ENCODE results near the gene SORCS1.

SORCS1 gene

DNA sequence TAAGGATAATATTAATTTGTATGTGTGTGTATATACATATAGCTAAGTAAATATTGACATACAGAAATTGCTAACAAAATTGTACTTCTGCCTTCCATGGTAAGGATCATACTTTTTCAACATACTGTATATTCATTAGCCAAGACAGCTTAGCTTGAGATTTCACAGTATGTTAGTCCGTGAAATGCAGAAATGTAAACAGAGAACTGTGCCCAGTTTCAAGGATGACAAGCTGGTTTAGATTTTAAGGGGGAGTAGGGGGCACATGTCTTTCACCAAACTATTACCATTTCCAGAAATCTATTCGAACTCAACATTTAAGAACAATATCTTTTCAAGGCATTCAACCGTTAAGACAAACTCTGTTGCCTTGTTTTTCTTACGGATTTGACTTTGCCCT lies 182.2 kb downstream of the SORCS1 start:
- FAIRE-seq = no peak

DNA sequence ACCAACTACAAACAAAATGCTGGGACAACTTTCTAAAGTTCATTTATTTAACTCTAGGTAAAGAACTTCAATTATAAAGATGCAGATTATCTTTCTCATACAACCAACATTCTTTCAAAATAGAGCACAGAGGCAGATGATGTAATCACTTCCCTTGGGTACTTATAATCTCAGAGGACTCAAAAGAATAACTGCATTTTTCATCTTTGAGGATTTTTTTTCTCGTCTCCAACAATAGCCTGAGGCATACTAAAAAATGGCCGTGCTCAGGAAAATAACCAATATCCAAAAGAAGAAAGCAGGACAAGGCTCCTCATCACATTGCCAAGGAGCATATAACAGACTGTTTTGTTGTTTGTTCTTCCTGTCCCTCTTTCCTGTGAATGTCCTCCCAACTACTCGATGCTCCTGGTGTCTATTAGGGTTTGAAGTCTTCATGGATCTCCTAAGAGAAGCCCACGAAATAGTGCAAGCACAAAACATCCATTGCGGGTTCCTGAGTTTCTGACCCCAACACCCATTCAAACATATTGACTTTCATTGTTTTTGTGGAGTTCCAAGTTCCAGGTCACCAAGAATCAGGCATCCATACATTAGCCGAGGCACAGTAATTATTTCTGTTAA lies 182.9 kb downstream of the SORCS1 start:
- FAIRE-seq = peak; percentile 28

DNA sequence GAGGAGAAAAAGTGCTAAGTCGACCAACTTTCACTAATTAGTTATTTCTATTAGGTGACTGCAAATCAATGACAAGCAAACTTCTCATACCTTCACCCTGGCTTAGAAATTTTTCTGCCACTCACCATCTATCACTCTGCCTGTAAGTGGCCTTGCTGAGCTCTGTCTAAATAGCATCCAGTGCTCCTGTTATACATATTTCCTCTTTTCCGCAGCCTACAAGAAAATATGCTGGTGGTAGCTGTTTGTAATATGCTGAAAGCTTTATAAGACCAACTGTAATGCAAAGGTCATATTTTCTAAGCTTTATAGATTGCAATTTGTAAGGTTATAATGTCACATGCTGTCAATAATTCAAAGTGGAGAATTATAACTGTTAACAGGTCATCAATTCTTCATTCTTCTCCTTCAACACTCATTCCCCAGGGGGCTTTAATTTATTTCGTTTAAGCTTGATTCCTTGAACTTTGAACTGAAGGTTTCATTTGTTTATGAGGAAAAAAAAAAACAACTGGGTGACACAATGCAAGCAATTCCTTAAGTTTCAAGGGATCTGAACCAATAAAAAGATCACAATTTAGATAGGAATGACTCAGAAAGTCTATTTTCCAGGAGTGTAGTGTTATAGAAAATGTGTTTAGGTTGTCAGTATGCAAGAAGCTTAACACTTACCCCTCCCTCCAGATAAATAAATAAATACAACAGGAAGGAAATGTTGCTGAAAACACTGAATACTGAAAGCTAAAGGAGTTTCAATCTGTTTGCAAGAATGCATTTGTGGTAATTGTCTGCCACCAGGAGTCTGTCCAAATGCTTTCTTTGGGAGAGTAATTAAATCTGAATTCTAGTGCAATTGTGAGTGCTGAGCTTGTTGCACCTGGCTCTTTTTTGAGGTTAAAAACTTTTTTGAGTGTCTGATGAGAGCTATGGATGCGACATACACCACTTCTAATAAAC lies 183.7 kb downstream of the SORCS1 start:
- FAIRE-seq = no peak

DNA sequence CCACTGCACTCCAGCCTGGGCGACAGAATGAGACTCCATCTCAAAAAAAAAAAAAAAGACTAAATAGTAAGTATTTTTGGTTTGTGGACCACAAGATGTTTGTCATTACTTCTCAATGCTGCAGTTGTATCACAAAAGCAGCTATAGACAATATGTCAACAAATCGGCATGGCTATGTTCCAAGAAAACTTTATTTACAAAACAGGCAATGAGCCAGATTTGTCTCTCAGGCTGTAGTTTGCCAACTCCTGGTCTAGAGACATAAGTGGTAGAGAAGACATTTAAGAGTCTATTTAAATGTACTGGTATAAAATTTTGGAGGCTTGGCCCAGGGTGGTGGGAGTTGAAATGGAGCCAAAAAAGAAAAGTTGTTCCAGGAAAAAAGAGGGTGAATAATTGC lies 185.8 kb downstream of the SORCS1 start:
- no peak for FAIRE-seq

DNA sequence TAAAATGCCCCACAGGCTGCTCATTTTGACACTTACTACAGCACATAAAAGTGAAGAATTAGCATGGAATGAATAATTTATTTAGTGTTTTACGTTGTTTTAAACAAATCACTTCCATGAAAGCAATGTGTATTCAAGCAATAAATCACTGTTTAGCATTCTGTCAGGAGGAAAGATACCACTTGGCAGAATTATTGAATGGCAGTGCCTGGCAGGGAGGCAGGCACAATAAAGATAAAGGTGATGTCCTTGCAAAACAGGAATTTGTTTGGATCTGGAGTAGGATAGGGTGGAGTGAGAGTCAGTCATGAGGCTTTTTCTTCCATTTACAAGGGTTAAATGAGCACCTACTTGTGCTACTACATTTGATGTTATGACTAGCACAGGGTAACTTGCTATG lies 190.8 kb downstream of the SORCS1 start:
- no peak for FAIRE-seq

DNA sequence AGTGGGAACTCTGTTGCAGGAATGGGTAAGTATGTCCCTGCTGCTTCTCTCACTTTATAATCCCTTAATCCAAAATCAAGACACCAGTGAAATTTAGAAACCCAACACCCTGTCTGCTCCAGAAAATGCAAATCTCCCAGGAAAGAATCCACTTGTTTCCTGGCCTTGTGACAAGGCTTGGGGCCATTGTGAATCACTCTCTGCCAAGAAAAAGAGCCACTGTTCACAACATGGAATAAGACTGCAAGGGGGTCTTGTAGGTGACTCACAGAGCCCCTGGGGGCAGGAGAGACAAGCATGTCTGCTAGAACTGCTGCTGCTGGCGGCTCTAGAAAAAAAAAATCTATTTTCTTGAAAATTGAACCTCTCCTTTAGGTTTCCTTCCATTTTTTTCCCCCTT lies 191.2 kb downstream of the SORCS1 start:
- FAIRE-seq = no peak

DNA sequence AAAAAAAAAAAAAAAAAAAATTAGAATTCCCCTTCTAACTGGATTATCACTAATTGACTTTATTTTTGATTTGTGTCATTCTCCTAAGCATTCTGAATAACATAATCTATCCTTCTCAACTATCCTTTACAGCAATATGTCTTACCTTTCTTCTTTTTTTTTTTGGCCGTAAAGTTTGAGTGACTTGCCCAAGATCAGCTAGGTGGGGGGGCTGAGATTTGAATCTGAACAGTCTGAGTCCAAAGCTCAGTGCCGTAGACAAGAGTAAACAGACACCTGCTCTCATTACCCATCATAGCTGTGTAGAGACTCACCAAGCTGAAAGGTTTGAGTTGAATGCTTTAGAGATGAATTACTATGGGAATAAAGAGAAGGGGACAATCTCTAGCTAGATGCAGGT lies 192.1 kb downstream of the SORCS1 start:
- no peak for FAIRE-seq

DNA sequence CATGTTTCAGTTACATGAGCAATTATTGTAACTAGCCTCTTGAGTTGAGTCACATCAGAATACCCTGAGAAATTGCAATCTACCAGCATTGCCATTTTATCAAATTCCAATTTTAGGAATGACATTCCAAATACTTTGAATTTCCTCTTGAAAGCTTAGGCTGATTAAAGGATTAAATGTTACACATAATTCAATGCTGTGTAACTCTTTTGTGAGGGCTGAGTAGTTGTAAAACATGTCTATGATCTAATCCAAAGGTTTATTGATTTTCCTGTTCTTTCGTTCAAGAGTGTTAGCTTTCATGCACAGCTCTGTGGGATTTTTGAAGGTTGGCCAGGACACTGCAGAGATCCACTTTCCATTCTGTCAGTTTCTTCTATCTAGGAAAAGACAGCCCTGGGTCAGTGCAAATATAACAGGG lies 193.1 kb downstream of the SORCS1 start:
- no peak for FAIRE-seq

DNA sequence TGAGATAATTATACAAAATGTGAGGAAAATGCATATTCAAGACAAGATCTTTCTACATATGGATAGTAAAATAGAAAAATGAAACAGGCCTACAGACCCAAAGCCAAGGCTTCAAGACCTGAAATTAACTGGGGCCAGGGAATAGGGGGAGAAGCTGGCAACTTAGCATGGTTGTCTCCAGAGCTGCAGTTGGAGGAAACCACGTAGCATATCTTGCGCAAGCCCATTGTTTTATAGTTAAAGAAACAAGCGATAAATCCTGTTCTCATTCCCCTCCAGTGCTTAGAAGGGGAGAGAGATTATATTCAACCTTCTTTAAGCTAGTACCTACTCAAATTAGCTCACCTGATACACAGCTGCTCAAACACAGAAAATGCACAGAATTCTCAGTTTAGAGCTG lies 197.1 kb downstream of the SORCS1 start:
- no peak for FAIRE-seq

DNA sequence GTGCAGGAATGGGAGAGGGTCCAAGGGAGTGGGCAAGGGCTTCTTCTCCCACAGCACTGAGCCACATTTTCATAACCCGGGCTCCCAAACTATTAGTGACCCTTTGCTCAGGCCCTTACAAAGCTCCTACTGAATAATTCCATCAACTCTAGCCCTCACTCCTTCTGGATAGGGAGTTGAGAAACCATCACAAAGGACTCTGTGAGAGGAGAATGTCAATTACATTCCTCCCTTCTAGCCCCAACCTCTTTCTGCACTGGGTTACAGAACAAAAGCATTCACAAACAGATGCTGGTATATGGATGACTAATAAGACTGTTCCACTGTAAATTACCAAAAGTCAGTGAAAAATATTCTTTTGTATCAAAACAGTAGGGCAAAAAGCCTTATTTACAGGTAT lies 203.7 kb downstream of the SORCS1 start:
- FAIRE-seq = no peak

DNA sequence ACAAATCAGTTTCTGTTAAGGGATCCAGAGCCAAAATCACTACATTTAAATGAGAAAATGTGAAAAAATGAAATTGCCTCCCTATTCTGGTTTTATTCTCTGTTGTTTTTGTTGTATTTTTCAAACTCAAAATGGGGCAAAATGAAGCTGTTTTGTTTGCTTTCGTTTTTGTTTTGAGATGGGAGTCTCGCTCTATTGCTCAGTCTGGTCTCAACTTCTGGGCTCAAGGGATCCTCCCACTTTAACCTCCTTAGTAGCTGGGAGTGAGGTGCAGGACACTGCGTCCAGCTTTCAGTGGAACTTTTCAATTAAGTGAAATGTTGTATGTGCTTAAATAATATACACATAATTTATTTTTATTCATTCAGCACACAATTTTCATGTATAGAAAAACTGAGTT lies 205.0 kb downstream of the SORCS1 start:
- no peak for FAIRE-seq

DNA sequence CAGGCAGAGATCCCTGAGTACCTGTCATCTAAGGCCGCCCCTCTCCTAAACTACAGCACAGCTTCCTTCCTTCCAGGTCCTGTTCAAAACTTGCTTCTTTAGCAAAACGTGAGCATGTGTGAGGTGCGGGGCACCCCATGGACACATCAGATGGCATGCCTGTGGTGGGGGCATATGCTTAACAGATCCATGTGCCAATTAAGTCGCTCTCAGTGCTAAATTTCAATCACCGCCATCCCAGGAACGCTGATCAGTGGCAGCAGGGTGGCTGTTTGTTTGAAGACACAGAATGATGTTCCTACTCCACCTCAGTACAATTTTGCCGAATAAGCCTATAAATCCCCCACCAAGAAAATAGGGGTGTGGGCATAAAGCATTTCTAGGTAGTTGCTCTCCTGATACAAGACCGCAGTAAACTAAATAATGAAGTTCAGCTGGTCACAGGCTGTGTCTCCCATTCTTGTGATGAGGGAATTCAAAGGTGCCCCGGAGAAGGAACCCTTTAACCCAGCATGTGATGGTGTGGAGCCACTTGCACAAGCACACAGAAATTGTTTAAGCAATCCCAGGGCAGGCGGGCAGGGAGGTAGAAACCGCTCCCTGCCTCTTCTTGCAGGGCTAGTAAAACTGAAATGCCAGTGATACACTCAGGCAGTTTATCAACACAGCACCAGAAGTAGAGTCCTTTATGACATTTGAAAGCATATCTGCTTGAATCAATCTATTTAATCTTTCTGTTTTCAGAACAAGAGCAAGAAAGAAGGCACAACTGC lies 205.7 kb downstream of the SORCS1 start:
- no peak for FAIRE-seq

DNA sequence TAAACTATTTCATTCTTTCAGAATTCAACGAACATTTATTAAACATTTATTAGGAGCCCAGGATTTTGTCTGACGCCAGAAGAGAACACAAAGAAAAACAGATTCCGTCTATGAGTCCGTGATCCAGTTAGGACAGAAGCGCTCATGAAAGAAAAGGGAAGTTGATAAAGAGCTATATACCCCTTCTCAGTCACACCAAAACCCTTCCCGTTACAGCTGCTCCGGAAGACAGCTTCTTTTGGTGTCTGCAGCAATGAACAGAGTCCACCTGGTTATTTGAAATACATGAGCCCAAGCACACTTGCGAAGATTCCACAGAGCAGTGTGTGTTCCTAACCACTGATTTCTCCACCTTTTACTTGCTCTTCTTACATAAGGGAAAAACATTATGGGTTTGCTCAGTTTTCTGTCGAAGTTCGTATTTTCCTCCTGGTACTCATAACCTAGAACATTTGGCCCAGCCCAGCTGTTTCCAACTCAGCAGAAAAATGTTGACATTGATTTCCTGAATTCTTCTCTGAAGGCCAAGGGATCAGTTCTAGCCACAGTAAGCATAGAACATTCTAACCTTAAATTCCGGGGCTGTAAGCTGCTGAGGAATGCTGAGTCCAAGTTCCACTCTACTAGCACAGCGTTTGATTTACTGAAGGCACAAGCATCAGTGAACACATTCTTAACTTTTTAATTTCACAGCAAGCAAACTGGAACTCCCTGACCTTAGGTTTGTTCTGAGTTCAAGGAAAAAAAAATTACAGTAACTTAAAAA lies 206.5 kb downstream of the SORCS1 start:
- no peak for FAIRE-seq

DNA sequence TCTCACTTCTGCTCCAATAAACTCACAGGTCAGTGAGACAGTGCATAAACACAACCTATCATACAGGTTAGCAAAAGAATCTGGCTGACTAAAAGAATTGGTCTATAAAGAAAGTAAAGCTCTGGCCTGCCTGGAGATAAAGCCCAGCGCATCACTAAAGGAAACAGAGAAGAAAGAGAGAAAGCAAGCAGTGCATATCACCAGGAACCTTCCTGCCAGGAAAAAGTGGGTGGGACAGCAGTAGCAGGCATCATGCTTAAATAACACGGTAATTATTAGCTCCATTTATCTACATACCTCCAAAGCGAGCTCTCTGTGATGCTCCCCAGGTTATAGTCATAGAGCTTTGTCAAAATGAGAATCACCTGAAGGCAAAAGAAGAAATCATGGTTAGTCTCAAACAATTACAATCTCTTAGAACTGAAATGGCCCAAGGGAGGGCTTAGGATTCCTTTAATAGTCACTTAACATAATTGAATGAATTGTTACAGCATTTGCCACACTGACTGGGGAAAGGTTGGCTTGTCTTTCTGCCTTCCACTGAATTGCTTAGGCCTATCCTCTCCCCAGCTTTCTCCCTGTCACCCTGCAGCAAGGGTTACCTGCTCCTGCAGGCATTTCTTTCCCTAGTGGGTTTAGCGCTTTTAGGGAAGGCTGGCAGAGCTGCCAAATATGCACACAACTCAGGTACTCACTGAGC lies 208.1 kb downstream of the SORCS1 start:
- FAIRE-seq = no peak

DNA sequence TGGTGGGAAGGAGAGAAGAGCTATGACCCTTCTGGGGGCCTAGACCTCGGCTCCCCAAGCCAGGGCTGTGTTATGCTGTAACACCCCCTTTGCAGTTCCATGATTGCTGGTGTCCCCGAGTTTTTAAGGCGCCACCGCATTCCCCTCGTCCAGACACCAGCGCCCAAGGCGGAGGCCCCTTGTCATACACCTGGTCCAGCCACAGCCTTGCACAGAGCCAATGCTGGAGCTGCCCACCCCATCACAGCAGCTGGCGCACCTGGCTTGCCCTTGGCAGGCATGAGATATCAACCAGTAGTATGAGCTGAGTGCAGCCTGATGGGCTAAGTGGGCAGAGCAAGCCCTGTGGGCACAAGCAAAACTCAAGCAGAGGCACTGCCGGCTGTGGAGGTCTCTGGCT lies 209.4 kb downstream of the SORCS1 start:
- no peak for FAIRE-seq

DNA sequence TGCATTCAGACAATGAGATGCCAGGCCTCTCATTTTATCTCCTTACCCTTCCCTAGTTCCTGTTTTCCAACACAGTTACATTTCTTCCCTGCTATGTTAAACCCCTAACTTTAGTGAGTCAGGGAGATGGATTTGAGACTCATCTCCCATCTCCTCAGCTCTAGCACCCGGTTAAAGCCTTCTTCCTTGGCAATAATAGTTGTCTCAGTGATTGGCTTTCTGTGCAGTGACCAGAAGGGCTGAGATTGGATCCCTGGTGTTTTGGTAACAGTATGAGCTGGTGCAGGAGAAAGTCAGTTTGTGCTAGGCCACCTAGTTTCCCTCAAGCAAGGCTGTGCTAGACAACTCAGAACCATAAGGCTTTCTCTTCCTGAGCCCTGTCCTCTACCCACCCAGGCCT lies 212.5 kb downstream of the SORCS1 start:
- FAIRE-seq = no peak

DNA sequence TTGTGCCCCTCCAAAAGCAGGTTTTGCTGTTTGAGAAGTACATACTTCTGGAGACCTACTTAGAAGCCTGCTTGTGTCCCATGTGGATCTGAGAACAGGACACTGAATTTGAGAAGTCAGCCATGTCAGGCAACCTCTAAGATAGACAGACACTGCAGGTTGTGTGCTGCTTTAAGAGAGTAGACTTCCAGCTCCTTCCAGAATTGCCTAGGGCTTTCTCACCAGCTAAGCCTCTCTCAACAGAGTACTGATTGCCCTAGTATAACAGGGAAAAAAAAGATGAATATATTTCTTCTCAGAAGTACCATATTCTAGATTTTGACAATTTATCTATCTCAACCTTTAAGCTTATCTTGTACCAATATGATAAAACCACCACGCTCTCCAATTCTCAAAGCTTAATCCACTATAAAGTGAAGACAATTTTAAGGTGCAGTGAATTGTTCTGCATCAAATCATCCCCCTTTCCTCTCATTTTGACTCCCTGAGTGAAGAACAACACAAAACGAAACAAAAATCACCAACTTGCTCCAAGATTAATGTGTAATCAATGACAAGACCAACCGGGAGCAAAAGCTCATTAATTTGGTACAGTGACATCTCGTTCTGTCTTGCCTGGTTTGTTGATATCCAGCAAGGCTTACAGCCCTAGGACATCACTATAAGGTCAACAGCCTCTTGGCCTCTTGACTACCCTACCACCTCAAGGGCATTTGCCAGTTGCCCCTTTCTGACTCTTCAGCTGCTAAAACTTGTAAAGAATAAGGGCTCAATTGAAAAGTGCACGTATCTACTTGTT lies 214.6 kb downstream of the SORCS1 start:
- no peak for FAIRE-seq

DNA sequence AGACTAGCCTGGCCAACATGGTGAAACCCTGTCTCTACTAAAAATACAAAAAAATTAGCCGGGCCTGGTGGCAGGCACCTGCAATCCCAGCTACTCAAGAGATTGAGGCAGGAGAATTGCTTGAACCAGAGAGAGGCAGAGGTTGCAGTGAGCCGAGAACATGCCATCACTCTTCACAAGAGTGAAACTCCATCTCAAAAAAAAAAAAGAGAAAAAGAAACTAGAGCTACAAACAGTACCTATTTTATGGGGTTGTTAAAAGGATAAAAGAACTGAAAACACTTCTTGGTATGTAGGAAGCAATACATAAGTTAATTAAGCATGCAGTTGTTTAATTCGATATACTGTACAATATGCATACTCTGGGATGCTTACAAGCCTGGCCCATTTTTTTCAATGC lies 216.9 kb downstream of the SORCS1 start:
- no peak for FAIRE-seq

DNA sequence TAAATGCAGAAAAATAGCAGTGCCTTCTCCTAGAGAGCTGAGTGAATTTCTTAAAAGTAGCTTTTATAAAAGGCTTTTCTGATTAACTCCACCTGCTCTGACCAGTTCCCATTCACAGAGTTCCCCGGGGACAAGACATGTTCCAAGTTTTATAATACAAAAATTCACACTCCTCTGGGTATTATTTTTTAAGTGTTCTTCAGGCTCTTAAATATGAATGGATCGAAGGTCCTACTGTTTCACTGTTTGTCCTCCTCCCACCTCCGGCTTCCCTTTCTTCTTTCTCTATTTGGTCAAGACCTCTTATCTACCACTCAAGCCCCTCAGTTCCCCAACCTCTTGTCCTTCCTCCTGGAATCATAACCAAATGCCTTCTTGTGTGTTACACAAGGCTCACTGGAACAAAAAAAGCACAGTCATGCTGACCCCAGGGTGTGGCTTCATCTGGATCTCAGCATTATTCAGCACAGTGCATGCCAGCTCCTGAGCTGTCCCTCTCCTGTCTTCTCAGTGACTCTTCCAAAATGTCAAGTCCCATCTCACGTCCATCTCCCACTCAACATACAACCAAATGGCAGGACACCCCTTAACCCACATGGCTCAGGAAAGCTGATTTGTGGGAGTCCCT lies 222.4 kb downstream of the SORCS1 start:
- no peak for FAIRE-seq

DNA sequence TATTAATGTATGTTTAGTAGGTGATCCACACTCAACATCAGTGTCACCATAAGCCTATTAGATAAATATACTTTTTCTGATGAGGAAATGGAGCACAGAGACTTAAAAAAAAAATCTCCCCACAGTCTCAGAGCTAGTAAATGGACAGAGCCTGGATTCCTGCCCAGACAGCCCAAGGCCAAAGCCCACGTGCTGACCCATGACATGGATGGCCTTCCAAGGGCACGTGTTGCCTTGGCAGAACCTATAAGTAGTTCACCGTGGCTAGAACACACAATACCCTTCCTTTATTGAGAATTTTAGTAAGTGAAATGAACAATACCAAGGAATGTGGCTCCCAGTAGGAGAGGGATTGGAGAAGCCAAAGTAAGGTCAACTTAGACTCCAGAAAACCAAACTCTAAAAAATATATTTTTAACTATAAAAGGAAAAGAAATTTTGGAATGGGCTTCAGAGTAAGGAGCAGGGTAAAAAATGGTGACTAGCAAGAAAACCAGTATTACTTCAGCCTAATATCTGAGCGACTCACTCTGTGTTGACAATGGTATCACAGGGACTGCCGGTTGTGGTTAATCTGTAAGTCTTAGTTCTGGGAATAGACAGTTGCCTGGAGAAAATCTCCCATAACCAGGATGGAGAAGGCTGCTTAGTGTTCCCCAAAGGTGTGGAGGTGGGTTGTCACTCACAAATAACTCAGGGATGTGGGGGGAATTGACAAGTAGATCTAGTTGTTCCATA lies 223.0 kb downstream of the SORCS1 start:
- no peak for FAIRE-seq

Measured in colon (tissue), 2 donors.